ENCODE data around the gene KDM2A. TPM values are rescaled to one million over a fixed set of nuclear protein-coding genes. Genes with fewer than 3 reads are reported as not detected.

Gene KDM2A
- total and polyA plus RNA-seq, 2 of the 13 experiments (the other 11 are each of a cell fraction or from before 2014, with no cell fraction given): 31.3 to 31.4 TPM

GRCh38 chr11:67118801-67119584, at the start of gene KDM2A (continued):
- TF ChIP-seq ZNF281 (CRISPR knock-in tag; IDR thresholded peaks at IDR 0.05; ENCODE audit: borderline replicate concordance) (peak; percentile 43; the same call in 1 of the 2 replicates), ZNF138 (CRISPR knock-in tag; IDR thresholded peaks at IDR 0.05; ENCODE audit: low read depth) (no peak; the same call in 1 of the 2 replicates), POGK (CRISPR knock-in tag; conservative IDR thresholded peaks at IDR 0.05) (peak; percentile 49; the same call in 1 of the 2 replicates), FOXA3 (CRISPR knock-in tag; IDR thresholded peaks at IDR 0.05) (peak; percentile 19; the same call in 1 of the 2 replicates), ZNF780A (CRISPR knock-in tag; IDR thresholded peaks at IDR 0.05) (no peak), TBP (CRISPR knock-in tag; IDR thresholded peaks at IDR 0.05) (no peak)
